Stimulated activated CD4-positive, alpha-beta T cell treated with anti-CD3 and anti-CD28 coated beads, Interleukin-4, amount 100 ng/mL, for 1 hour (primary cell): ENCODE results near the gene MIPOL1.
"Not testable (repeated sequence)": the region's sequence is repeated elsewhere in the genome, so short reads cannot be mapped to it uniquely, and the experiment has no call there.

Experiments
- DNase-seq: peaks from one replicate; pipeline ENCODE4 v3.0.0-alpha.2; 2020

MIPOL1 gene

DNA sequence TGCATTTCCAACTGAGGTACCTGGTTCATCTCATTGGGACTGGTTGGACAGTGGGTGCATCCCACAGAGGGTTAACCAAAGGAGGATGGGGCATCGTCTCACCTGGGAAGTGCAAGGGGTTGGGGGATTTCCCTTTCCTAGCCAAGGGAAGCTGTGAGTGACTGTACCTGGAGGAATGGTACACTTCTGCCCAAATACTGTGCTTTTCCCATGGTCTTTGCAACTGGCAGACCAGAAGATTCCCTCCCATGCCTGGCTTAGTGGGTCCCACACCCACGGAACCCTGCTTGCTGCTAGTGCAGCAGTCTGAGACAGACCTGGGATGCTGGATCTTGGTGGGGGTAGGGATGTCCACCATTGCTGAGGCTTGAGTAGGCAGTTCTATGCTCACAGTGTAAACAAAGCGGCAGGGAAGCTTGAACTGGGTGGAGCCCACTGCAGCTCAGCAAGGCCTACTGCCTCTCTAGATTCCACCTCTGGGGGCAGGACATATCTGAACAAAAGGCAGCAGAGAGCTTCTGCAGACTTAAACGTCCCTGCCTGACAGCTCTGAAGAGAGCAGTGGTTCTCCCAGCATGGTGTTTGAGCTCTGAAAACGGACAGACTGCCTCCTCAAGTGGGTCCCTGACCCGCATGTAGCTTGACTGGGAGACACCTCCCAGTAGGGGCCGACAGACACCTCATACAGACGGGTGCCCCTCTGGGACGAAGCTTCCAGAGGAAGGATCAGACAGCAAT, 9.7 kb upstream of the MIPOL1 start:
- not testable (repeated sequence) for DNase-seq

DNA sequence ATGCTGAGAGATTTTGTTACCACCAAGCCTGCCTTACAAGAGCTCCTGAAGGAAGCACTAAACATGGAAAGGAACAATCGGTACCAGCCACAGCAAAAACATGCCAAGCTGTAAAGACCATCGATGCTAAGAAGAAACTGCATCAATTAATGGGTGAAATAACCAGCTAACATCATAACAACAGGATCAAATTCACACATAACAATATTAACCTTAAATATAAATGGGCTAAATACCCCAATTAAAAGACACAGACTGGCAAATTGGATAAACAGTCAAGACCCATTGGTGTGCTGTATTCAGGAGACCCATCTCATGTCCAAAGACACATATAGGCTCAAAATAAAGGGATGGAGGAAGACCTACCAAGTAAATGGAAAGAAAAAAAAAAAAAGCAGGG, 8.0 kb upstream of the MIPOL1 start:
- not testable (repeated sequence) for DNase-seq

DNA sequence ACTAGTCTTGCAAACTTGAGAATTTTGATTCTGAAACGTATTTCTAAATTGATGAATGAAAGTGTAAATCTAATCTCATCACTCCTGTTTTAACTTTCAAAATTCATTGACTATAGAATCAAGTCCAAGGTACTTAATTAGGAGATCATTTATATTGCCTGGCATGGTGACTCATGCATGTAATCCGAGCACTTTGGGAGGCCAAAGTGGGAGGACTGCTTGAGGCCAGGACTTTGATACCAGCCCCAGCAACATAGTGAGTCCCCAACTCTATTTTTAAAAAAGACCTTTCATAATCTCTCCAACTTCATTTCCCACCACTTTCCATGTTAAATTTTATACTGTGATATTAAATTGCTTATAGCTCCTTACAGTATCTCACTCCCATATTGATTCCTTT, 3.0 kb upstream of the MIPOL1 start:
- DNase-seq = no peak

DNA sequence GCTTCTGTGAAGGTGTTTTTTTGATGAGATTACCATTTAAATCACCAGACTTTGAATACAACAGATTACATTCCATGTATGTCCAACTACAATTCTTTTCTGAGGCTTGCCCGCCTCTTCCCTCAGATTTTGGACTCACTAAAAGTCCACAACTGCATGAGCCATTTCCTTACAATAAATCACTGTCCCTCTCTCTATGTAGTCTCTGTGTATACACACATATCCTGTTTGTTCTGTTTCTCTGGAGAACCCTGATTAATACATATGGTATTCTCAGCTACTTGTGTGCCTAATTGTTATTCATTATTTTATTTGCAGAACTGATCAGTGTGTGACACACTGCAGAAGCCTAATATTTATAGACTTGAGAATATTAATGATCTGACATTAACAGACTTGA, 2.4 kb upstream of the MIPOL1 start:
- DNase-seq = no peak

DNA sequence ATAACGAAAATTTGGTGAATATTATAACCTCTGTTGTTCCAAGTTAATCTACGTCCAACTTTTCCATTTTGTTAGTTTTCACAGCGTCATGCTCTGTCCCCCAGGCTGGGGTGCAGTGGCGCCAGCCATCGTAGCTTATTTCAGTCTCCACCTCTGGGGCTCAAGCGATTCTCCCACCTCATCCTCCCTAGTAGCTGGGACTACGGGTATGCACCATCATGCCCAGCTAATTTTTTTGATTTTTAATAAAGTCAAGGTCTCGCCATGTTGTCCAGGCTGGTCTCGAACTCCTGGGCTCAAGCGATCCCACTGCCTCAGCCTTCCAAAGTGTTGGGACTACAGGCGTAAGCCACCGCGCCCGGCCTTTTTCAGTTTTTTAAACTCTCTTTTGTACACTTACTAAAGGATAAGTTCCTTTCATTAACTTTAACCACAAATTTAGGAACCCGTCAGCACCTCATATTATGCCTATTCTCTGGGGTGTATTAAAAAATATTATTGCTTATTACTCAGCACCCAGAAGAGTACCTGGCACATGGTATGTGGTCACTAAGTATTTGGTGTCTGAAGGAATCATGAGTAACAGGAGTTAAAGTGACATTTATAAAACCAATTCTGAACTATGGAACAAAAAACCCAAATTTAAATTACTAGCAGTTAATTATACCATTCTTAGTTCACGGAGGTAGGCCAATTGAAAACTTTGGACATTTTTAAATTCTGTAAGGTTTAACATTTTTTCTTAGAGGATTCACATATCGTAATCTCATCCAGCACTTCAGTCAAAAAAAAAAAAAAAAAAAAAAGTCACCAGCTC, 925 bp upstream of the MIPOL1 start:
- no peak for DNase-seq

DNA sequence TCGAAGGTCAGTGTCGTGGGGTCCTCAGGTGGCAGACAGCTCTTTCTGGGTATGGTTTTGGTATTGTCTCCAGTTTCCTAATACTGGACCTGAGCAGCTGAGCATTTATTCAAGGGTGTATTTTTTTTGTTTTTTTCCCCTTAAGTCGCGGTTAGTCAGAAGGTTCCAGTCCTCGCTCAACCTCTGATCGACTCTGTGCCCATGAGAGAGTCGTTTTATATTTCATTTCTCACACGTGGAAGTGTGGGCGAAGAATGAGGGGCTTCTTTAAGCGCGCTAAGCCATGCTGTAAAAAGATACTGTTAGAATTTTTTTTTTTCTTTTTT, 499 bp downstream of the MIPOL1 start:
- no peak for DNase-seq

- no peak for DNase-seq
These were observed 1.2 kb downstream of the MIPOL1 start for GRCh38 chr14:37198907-37199306.

DNA sequence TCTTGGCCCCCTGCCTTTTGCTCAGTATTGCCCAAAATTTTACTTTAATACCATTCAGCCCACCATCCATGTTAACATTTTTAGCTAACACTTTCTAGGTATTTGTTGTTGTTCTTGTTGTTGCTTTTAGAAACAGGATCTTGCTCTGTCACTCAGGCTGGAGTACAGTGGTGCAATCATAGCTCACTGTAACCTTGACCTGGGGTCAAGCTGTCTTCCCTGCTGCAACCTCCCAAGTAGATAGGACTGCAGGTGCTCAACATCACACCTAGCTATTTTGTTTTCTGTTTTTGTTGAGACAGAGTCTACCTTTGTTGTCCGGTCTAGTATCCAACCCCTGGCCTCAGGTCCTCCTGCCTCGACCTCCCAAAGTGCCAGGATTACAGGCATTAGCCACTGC, 4.0 kb downstream of the MIPOL1 start:
- DNase-seq = no peak

DNA sequence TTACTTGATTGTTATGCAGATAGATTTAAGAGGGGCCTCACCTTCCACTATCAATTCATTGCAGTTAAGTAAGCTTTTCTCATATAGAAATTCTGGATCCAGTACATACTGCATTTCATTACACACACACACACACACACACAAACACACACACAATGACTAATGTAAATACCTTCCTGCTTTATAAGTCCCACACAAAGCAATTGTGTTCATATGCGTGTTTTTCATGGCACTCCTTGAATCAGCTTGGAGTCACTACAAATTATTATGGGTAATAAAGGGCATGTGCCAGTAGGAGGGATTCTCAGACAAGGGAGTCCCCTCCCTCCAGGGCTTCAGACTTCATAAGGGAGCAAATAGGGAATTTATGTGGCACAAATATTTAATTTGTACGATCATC, 4.5 kb downstream of the MIPOL1 start:
- no peak for DNase-seq

GRCh38 chr14:37202812-37203211, 5.1 kb downstream of the MIPOL1 start:
- no peak for DNase-seq

GRCh38 chr14:37203423-37203822, 5.7 kb downstream of the MIPOL1 start:
- no peak for DNase-seq

DNA sequence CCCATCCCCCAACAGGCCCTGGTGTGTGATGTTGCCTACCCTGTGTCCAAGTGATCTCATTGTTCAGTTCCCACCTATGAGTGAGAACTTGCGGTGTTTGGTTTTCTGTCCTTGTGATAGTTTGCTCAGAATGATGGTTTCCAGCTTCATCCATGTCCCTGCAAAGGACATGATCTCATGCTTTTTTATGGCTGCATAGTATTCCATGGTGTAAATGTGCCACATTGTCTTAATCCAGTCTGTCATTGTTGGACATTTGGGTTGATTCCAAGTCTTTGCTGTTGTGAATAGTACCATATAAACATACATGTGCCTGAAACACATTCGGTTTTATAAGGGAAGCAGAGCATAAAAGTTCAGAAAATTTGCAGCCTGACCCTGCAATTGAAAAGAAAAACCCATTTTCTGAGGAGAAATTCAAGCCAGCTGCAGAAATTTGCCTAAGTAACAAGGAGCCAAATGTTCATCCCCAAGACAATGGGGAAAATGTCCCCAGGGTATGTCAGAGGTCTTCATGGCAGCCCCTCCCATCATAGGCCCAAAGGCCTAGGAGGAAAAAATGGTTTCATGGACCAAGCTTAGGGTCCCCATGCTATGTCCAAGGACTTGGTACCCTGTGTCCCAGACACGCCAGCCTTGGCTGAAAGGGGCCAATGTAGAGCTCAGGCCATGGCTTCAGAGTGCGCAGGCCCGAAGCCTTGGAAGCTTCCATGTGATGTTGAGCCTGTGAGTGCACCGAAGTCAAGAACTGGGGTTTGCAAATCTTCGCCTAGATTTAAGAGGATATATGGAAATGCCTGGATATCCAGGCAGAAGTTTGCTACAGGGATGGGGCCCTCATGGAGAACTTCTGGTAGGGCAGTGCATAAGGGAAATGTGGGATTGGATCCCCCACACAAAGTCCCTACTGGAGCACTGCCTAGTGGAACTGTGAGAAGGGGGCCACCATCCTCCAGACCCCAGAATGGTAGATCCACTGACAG, 8.2 kb downstream of the MIPOL1 start:
- DNase-seq = not testable (repeated sequence)

GRCh38 chr14:37209617-37210016, 11.9 kb downstream of the MIPOL1 start:
- not testable (repeated sequence) for DNase-seq

GRCh38 chr14:37210448-37210847, 12.7 kb downstream of the MIPOL1 start:
- DNase-seq = no peak

GRCh38 chr14:37213016-37213415, 15.3 kb downstream of the MIPOL1 start:
- DNase-seq = no peak

GRCh38 chr14:37215345-37215744, 17.6 kb downstream of the MIPOL1 start:
- no peak for DNase-seq

GRCh38 chr14:37221073-37221472, 23.3 kb downstream of the MIPOL1 start:
- DNase-seq = no peak

GRCh38 chr14:37223947-37224474, 26.3 kb downstream of the MIPOL1 start:
- no peak for DNase-seq

GRCh38 chr14:37225668-37226067, 27.9 kb downstream of the MIPOL1 start:
- DNase-seq = not testable (repeated sequence)

GRCh38 chr14:37230551-37231194, 32.9 kb downstream of the MIPOL1 start:
- DNase-seq = no peak

GRCh38 chr14:37232907-37233481, 35.3 kb downstream of the MIPOL1 start:
- DNase-seq = no peak

DNA sequence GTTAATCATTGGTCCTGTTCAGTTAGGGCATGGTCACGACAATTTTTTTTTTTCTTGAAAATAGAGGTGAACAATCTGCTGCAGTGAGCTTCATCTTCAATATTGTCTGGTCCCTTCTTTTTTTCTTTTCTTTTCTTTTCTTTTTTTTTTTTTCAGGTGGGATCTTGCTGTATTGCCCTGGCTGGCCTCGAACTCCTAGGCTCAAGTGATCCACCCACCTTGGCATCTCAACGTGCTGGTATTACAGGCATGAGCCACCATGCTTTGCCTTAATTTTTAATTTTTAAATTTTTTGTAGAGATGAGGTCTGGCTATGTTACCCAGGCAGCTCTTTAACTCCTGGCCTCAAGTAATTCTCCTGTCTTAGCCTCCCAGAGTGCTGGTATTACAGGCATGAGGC, 36.5 kb downstream of the MIPOL1 start:
- DNase-seq = no peak
